Cortex of kidney (tissue), 1 donor: Measurements from ENCODE around the gene CYP2F1.
"Not testable (repeated sequence)": the region's sequence is repeated elsewhere in the genome, so short reads cannot be mapped to it uniquely, and the experiment has no call there.

Source experiments
- DNase-seq: peaks from one replicate; lab custom pipeline; 2025; lab: John Stamatoyannopoulos, UW

CYP2F1 gene, protein sequence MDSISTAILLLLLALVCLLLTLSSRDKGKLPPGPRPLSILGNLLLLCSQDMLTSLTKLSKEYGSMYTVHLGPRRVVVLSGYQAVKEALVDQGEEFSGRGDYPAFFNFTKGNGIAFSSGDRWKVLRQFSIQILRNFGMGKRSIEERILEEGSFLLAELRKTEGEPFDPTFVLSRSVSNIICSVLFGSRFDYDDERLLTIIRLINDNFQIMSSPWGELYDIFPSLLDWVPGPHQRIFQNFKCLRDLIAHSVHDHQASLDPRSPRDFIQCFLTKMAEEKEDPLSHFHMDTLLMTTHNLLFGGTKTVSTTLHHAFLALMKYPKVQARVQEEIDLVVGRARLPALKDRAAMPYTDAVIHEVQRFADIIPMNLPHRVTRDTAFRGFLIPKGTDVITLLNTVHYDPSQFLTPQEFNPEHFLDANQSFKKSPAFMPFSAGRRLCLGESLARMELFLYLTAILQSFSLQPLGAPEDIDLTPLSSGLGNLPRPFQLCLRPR

DNA sequence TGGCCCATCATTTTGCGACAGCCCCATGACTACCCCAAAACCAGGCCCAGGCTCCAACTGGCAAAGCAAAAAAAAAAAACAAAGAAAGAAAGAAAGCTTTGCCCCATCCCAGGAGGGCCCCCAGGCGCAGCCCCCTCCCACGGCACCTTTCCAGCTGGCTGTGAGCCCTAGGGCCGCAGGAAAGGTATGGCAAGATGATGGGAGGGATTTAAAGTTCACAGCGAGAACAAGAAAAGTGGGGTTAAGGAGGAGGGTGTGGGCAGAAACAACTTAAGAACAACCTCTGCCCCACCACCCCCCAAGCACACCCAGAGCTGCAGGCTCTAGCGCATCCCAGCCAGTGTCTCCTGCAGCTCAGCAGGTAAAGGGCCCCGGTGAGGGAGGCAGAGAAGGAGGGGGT is at the start of gene CYP2F1:
CYP2F1 (plus strand) TSS at position 301 of the 400 bp plus-strand sequence. CDS start 1,757 bp downstream, outside the sequence.
- no peak for DNase-seq

DNA sequence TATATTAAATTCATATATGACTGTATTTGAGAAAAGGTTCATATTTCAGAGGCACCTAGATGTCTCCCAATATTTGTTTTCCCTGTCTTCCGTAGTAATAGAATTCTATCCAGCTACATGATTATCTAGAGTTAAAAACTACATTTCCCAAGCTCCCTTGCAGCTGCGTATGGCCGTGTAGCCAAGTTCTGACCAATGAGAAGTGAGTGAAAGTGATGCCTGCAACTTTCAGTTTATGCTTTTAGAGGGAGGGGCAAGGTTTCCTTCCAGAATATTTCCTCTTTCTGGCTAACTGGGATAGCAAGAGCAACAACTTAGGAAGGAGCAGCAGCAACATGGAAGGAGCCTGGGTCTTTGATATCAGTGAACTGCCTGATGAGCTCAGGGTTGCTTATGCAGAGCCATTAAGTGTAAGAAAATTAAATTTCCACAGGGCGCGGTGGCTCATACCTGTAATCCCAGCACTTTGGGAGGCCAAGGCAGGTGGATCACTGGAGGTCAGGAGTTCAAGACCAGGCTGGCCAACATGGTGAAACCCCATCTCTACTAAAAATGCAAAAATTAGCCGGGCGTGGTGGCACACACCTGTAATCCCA is 49.2 kb upstream of the CYP2F1 start:
- DNase-seq, result no peak

DNA sequence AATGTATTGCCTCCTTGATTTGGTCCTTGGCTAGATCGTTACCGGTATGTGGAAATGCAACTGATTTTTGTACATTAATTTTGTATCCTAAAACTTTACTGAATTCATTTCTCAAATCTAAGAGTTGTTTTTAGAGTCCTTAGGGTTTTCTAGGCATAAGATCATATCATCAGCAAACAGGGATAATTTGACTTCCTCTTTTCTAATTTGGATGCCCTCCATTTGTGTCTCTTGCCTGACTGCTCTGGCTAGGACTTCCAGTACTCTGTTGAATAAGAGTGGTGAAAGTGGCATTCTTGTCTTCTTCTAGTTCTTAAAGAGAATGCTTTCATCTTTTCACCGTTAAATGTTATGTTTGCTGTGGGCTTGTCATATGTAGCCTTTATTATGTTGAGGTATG is 37.9 kb upstream of the CYP2F1 start:
- no peak for DNase-seq

DNA sequence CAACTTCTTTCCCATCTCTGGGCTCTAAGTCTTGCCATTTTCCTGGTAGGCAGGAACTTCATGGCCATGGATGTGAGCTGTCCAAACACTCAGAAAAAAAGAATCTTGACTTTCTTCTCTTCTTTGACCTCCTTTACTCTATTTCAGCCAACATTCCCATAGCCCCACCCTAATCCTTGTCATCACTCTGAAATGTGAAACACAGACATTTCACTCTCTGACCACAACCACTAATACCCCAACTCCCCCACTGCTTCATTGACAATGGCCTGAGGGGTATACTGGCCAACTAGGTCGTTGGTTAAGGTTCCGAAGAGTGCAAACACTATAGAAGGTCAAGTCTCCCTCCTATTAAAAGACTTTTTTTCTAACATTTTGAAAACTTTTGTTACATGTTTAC is 30.7 kb upstream of the CYP2F1 start:
- DNase-seq, result no peak

DNA sequence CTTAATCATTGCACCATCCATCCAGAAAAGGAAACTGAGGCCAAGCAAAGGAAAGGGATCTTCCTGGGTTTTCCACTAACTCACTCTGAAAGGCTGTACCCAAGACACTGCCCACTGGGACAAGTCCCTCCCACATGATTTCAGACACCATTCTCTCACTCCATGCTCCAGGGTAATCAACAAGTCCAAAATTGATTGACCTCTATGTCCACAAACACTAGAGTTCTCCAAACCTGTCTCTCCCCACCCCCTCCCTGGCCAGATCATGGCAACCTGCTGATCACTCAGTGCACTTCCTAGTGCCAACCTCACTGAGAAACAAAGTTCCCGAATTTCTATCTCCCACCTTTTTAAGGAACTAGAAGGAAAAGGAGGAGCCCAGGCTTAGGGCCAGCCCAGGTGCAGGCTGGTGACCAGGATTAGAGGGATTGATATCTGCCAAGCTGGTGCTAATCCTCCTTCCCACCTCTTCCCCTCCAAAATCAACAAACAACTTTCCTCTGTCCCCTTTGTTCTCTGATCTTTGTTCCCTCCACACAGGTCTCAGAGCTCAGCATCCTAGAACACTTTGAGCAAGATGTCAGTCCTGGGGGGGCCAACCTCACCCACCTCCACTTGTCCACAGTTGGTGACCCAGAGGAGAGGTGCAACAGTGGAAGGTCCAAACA is 28.4 kb upstream of the CYP2F1 start:
- DNase-seq, result no peak

DNA sequence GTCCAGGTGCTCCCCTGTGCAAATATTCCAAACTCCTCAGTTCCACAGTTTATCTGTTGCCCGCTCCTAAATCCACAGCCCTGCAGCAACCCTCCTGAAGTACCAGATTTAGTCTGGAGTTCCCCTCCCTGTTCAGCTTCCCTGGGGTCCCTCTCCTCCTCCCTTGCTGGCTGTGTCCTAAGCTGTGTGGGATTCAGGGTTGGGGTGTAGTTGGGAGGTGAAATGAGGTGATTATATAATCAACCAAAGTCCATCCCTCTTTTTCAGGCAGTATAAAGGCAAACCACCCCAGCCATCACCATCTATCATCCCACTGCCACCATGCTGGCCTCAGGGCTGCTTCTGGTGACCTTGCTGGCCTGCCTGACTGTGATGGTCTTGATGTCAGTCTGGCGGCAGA is 26.1 kb upstream of the CYP2F1 start, which contains the start of gene CYP2A13:
CYP2A13 (plus strand) TSS at position 301 of the 400 bp plus-strand sequence; CDS start at position 322, 21 bp downstream.
- DNase-seq, result no peak

DNA sequence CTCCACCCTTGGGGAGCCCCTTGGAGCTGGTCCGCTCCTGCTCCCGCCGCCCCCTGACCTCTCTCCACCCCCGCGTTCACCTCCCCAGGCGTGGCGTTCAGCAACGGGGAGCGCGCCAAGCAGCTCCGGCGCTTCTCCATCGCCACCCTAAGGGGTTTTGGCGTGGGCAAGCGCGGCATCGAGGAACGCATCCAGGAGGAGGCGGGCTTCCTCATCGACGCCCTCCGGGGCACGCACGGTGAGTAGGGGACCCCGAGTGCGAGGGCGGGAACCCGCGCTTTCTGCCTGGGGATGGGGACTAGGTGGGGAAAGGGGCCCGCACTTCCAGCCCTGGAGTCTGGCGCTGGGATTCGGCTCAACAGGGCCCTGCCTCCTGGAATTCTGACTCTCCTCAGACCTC is 24.3 kb upstream of the CYP2F1 start:
- DNase-seq, result no peak

DNA sequence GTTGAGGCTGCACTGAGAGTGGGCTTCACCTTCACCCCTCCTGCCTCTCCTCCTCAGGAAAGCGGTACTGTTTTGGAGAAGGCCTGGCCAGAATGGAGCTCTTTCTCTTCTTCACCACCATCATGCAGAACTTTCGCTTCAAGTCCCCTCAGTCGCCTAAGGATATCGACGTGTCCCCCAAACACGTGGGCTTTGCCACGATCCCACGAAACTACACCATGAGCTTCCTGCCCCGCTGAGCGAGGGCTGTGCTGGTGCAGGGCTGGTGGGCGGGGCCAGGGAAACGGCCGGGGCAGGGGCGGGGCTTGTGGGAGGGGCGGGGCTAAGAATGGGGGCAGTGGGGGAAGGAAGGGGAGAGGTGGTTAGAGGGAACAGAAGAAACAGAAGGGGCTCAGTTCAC is 18.5 kb upstream of the CYP2F1 start:
- DNase-seq, result no peak

DNA sequence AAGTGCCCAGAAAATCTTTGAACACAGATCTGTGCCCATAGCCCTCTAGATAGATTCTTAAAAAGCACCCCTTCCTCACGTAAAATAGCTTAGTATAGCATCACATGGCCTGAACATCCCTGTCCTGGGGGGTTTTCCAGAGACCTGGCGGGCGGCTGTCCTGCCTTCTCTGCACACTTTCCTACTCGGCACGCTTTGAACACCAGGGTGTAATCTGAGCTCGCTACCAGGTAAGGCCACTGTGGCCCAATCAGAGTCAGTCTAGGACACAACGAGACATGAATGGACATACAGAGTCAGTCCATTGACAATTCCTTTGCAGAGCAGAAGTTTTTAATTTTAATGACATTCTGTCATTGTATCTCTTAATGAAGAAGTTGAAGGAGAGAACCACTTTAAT is 17.9 kb upstream of the CYP2F1 start:
- DNase-seq, result no peak

DNA sequence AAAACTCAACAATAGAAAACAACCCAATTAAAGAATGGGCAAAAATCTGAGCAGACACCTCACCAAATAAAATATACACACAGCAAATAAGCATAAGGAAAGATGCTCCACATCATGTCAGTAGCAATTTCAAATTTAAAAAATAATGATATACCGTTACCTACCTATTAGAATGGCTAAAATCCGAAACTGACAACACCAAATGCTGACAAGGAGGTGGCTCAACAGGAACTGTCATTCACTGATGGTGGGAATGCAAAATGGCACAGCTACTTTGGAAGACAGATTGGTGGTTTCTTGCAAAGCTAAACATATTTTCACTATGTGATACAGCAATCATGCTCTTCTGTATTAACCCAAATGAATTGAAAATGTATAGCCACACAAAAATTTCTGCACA is 16.9 kb upstream of the CYP2F1 start:
- DNase-seq, result no peak

DNA sequence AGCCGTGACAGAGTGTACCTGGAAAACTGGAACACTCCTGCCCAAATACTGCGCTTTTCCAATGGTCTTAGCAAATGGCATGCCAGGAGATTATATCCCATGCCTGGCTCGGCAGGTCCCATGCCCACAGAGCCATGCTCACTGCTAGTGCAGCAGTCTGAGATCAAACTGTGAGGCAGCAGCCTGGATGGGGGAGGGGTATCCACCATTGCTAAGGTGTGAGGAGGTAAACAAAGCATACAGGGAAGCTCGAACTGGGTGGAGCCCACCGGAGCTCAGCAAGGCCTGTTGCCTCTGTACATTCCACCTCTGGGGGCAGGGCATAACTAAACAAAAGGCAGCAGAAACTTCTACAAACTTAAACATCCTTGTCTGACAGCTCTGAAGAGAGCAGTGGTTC is 15.5 kb upstream of the CYP2F1 start:
- DNase-seq, result no peak

DNA sequence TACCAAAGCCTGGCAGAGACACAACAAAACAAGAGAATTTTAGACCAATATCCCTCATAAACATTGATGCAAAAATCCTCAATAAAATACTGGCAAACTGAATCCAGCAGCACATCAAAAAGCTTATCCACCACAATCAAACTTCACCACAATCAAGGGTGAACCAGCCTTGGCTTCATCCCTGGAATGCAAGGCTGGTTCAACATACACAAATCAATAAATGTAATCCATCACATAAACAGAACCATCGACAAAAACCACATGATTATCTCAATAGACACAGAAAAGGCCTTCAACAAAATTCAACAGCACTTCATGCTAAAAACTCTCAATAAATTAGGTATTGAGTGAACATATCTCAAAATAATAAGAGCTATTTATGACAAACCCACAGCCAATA is 12.0 kb upstream of the CYP2F1 start:
- DNase-seq, result not testable (repeated sequence)

DNA sequence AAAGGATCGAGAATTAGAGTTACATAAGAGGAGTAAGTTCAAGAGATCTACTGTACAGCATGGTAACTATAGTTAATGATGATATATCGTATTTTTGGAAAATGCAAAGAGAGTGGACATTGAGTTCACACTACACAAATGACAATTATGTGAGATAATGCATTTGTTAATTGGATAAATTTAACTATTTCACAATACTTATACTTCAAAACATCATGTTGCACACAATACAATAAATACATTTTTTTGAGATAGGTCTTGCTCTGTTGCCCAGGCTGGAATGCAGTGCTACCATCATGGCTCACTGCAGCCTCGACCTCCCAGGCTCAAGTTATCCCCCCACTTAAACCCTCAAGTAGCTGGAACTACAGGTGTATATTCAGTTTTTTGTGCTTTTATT is 8.1 kb upstream of the CYP2F1 start:
- DNase-seq, result no peak

DNA sequence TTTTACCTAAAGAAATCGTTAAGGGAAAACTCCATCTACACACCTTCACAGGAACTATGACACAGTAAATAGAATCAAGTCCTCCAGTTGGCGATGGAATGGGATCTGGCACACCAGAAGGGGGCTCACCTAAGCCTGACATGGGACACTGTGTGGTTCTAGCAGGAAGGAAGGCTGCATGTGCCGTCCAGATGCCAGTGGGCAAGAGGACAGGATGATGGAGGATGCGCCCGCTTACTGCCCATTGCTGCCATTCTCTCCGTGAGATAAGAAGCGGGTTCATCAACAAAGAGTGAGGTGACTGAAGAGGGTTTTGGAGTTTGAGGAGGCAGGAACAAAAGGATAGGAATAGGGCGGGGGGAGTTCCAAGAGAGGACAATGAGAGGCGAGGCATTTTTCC is 2.9 kb upstream of the CYP2F1 start:
- no peak for DNase-seq

DNA sequence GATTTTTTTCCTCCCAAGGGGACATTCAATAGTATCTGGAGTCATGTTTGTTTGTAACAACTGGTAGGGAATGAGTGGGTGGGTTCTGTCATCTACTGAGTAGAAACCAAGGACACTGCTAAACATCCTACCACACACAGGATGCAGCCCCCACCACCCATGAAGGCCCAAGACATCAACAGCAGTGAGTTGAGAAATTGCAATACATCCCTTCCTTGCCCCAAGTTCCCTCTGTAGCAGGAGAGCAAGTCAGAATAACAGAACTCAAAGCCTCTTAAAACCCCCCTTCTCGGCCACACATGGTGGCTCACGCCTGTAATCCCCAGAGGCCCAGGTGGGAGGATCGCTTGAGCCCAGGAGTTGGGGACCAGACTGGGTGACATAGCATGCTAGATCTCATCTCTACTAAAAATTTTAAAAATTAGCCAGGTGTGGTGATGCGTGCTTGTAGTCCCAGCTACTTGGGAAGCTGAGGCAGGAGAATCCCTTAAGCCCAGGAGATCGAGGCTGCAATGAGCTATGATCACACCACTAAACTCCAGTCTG is 2.4 kb upstream of the CYP2F1 start:
- no peak for DNase-seq

DNA sequence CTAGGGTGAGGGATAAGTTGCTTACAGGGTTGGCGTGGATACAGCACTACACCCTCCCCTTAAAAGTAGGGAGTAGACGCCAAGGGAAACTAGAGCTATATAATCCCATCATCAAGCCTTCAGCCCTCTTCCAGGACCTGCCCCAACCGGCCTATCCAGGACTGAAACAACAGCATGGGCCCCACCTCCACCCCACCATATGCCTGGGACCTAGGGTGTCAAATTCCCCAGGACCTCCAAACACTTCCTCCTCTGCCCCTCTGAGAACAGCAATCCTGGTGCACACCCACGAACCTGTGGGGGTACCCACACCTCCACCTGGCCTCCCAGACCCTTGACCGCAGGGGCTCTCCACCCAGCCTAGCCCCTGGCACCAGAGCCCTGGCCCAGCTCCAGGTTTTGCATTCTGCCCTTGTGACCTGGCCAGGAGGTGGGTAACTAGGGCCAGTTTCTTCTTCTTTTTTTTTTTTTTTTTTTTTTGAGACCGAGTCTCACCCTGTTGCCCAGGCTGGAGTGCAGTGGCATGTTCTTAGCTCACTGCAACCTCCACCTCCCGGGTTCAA is 1.4 kb upstream of the CYP2F1 start:
- no peak for DNase-seq

DNA sequence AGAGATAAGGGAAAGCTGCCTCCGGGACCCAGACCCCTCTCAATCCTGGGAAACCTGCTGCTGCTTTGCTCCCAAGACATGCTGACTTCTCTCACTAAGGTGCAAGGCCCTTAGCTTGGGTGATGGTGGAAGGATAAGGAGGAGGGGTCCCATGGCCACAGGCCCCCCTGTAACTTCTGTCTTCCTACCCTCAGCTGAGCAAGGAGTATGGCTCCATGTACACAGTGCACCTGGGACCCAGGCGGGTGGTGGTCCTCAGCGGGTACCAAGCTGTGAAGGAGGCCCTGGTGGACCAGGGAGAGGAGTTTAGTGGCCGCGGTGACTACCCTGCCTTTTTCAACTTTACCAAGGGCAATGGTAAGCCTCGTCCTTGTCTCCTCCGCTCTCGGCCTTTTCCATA is 2.0 kb downstream of the CYP2F1 start:
- no peak for DNase-seq

DNA sequence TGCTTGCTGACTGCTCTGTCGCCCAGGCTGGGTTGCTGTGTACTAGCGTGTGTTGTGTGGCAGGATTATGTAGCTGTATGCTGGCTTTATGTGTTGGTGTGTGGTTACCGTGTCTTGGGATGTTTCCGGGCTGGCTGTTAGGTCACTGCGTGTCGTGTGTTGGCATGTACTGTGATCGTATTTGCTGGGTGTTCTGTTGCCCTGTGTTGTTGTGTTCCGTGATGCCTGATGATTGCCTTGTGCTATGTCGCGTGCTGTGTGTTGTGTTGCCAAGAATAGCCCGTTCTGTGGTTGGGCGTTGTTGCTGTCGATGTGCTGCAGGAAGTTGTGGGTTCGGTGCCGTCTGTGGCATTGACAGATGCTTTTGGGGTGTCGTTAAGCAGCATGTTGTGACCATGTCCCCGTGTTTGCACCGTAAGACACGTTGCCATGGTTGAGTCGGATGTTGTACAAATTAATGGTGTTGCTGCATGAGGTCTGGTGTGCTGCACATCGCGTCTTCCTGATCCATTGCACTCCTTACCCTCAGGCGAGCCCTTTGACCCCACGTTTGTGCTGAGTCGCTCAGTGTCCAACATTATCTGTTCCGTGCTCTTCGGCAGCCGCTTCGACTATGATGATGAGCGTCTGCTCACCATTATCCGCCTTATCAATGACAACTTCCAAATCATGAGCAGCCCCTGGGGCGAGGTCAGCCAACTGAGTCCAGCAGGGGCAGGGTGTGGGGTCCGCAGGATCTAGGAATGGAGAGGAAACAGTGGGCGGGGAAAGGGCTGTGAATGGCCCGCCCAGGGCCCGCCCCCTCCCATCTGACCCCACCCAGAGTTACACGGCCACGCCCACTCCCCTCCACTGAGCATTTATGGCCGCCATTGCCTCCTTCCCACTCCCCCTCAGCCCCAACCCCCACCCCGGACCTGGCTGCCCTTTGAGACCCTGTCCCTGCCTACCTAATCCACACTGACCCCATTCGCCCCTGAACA is 7.0 kb downstream of the CYP2F1 start:
- DNase-seq, result not testable (repeated sequence)

DNA sequence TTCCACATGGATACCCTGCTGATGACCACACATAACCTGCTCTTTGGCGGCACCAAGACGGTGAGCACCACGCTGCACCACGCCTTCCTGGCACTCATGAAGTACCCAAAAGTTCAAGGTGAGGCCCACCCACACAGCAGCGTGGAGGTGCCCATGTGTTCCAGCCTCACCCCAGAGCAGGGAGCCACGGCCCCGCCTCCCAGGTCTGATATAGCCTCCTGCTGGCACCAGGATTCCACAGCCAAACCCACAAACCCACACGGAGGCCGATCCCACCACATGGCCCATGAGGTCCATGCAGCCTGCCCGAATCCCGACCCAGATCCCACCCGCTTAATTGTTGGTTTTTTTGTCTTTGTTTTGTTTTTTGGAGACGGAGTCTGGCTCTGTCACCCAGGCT is 8.6 kb downstream of the CYP2F1 start:
- DNase-seq, result not testable (repeated sequence)

DNA sequence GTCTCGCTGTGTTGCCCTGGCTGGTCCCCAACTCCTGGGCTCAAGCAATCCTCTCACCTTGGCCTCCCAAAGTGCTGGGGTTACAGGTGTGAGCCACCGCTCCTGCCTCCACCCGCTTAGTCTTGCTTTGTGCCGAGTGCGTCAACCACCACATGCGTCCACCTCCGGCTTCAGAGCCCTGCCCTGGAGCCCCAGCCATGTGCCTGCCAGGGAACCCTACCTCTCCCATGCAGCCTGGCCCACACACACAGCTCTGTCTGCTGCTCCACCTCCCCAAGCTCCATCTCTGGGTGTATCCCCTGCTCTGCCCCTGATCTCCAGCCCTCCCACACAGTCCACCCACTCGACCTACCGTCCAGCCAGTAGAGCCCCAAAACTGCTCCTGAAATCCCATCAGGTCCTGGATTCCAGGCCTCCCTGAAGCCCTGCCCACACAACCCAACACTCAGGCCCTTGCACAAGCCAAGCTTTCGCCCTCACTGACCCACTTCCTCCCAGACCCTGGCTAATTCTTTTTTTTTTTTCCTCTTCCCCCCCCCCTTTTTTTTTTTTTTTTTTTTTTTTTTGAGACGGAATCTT is 9.6 kb downstream of the CYP2F1 start:
- DNase-seq, result no peak

DNA sequence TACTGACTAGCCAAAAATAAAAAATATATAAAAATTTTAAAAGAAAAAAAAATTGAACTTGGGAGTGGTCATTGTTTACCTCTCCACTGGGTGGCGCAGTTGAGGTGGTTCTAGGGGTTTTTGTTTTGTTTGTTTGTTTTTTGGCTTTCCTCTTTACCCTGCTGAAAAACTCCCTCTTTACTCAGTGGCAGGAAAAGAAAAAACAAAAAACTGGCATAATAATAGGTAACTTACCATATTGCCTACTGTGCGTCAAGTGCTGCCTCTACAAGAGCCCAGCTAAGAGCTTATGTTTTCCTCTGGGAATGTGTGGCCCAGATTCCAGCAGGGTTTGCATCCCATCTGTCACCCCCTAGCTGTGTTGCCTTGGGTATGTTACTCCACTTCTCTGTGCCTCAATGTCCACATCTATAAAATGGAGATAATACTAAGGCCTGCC is 12.6 kb downstream of the CYP2F1 start:
- DNase-seq, result not testable (repeated sequence)
